ENCODE measurements around the gene NDUFV2. TPM values are rescaled to one million over a fixed set of nuclear protein-coding genes. Genes with fewer than 3 reads are reported as not detected.

The NDUFV2 gene
- total and polyA plus RNA-seq, 2 of the 13 experiments (the other 11 are each of a cell fraction or from before 2014, with no cell fraction given), result 216 to 299 TPM

DNA sequence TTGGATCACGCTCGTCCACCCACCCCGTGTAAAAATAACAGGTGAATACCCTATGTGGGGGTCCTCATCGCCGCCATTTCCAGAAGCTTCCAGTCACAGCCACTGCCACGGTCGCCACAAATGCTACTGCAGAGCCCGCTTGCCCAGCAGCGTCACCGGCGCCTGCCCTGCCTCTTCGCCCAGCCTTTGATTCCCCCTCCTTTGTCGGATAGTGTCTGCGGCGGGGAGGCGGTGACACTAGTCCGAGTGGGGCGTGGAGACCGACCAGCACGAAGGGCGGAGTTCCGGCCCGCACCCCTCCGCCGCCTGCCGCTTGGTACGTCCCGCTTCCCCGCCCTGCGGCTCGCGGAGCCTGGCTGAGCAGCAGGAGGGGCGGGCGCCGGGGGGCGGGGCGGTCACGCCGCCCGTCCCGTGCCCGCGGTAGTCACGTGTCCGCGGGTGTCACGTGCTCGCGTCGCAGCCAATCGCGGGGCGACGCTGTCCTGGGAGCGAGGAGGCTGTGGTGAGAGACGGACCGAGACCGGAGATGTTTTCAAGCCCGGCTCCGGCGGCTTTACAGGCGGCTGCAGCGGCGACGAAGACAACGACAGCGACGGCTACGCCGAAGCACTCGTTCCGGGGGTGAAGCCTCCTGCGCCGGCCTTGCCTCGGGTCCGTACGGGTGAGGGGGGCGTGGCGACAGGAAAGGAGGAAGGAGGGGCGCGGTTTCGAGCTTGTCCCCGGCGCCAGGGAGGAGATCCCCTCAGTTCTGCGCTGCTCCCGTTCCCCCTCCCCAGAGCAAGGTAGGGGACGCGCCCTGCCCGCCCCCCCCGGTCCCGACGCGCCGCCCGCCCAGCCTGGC, 34.0 kb downstream of the NDUFV2 start, which contains the start of gene ANKRD12 (continued):
- TF ChIP-seq NKX3-1 (CRISPR knock-in tag; IDR thresholded peaks at IDR 0.05), result no peak
- TF ChIP-seq TFAP4 (IDR thresholded peaks at IDR 0.05; ENCODE audit: borderline replicate concordance, low read depth), result 0 out of 2 replicates have a peak, but pooled peaks have one; percentile 45
- TF ChIP-seq ZFP37 (CRISPR knock-in tag; IDR thresholded peaks at IDR 0.05; ENCODE audit: borderline replicate concordance), result no peak; the same call in 1 of the 2 replicates
- TF ChIP-seq, protein P1, sequence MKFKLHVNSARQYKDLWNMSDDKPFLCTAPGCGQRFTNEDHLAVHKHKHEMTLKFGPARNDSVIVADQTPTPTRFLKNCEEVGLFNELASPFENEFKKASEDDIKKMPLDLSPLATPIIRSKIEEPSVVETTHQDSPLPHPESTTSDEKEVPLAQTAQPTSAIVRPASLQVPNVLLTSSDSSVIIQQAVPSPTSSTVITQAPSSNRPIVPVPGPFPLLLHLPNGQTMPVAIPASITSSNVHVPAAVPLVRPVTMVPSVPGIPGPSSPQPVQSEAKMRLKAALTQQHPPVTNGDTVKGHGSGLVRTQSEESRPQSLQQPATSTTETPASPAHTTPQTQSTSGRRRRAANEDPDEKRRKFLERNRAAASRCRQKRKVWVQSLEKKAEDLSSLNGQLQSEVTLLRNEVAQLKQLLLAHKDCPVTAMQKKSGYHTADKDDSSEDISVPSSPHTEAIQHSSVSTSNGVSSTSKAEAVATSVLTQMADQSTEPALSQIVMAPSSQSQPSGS (CRISPR knock-in tag; IDR thresholded peaks at IDR 0.05), result no peak; the same call in 1 of the 2 replicates
- no peak for TF ChIP-seq XBP1 (CRISPR knock-in tag; IDR thresholded peaks at IDR 0.05)
- TF ChIP-seq MXD1 (CRISPR knock-in tag; IDR thresholded peaks at IDR 0.05), result peak; percentile 40
- TF ChIP-seq ZKSCAN5 (CRISPR knock-in tag; IDR thresholded peaks at IDR 0.05), result no peak
- TF ChIP-seq ONECUT2 (CRISPR knock-in tag; IDR thresholded peaks at IDR 0.05), result no peak
- TF ChIP-seq ZNF468 (CRISPR knock-in tag; IDR thresholded peaks at IDR 0.05), result no peak; the same call in 1 of the 2 replicates
- TF ChIP-seq, protein P2, sequence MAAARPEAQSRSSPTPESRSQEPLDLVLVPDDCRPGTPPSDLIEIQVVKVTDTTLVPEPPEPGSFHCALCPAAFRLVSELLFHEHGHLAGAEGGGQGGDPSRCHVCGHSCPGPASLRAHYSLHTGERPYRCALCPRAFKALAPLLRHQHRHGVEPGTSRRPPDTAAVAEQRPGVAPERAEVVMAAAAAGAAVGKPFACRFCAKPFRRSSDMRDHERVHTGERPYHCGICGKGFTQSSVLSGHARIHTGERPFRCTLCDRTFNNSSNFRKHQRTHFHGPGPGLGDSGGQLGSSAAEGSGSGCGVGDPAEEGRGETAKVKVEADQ (CRISPR knock-in tag; IDR thresholded peaks at IDR 0.05; ENCODE audit: borderline replicate concordance), result no peak
- peak; percentile 84; the same call in 1 of the 2 replicates for TF ChIP-seq ZNF558 (CRISPR knock-in tag; IDR thresholded peaks at IDR 0.05; ENCODE audit: borderline replicate concordance)
- no peak for TF ChIP-seq CC2D1A (CRISPR knock-in tag; IDR thresholded peaks at IDR 0.05)
- TF ChIP-seq, protein P3, sequence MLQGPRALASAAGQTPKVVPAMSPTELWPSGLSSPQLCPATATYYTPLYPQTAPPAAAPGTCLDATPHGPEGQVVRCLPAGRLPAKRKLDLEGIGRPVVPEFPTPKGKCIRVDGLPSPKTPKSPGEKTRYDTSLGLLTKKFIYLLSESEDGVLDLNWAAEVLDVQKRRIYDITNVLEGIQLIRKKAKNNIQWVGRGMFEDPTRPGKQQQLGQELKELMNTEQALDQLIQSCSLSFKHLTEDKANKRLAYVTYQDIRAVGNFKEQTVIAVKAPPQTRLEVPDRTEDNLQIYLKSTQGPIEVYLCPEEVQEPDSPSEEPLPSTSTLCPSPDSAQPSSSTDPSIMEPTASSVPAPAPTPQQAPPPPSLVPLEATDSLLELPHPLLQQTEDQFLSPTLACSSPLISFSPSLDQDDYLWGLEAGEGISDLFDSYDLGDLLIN (CRISPR knock-in tag; IDR thresholded peaks at IDR 0.05; ENCODE audit: borderline replicate concordance), result no peak
- TF ChIP-seq SAP130 (CRISPR knock-in tag; IDR thresholded peaks at IDR 0.05; ENCODE audit: low read depth), result peak; percentile 97
- no peak for TF ChIP-seq CERS6 (CRISPR knock-in tag; IDR thresholded peaks at IDR 0.05)
- TF ChIP-seq KLF11 (CRISPR knock-in tag; IDR thresholded peaks at IDR 0.05), result peak; percentile 55; the same call in 1 of the 2 replicates
- TF ChIP-seq NRL (CRISPR knock-in tag; IDR thresholded peaks at IDR 0.05; ENCODE audit: borderline replicate concordance), result peak; percentile 71; the same call in 1 of the 2 replicates
- TF ChIP-seq MEF2D (CRISPR knock-in tag; IDR thresholded peaks at IDR 0.05), result no peak
- TF ChIP-seq DPF2 (CRISPR knock-in tag; IDR thresholded peaks at IDR 0.05; ENCODE audit: borderline replicate concordance, low read depth), result no peak
- TF ChIP-seq NAIF1 (CRISPR knock-in tag; IDR thresholded peaks at IDR 0.05; ENCODE audit: borderline replicate concordance), result no peak; the same call in 1 of the 2 replicates
- TF ChIP-seq EZH2 (conservative IDR thresholded peaks at IDR 0.05; ENCODE audit: low read depth, low read length), result no peak
- TF ChIP-seq, protein P4, sequence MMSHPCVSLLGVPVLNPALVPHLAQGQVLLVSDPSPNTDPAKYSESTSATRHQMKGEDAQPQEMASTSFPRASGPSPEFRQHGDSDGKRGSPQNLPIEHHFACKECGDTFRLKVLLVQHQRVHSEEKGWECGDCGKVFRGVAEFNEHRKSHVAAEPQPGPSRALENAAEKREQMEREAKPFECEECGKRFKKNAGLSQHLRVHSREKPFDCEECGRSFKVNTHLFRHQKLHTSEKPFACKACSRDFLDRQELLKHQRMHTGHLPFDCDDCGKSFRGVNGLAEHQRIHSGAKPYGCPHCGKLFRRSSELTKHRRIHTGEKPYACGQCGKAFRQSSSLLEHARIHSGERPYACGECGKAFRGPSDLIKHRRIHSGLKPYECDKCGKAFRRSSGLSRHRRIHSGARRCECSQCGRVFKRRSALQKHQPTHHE (CRISPR knock-in tag; IDR thresholded peaks at IDR 0.05; ENCODE audit: borderline replicate concordance), result peak; percentile 88
